A549 (cell line): ENCODE results near the gene GATA6. TPM values are rescaled to one million over a fixed set of nuclear protein-coding genes. Genes with fewer than 3 reads are reported as not detected.

Experiments used
- ATAC-seq, 2 experiments: fragments of 200-7000 bp in 1 of 2; fragments of >200 bp in 1 of 2; cut with Nextera tagmentation in 1 of 2; cut with Tn5 transposase in 1 of 2; 3 replicates each; pipeline versions ENCODE4 v1.8.0 to v1.9.1; 2018 to 2020; ENCODE audit warnings: mild to moderate bottlenecking in 1 of 2, moderate library complexity in 1 of 2
- CTCF ChIA-PET: fragments of 300-600 bp; sonication (Branson Sonifier 250); formaldehyde crosslinking; extraction: SDS; loops from one replicate; lab custom pipeline; 2021; ENCODE audit warnings: antibody characterized with exemption, inconsistent platforms; lab: Yijun Ruan, JAX
- POLR2A ChIA-PET: fragments of 350-600 bp; formaldehyde crosslinking; extraction: SDS; loops from one replicate; lab custom pipeline; 2021; ENCODE audit warnings: antibody characterized with exemption, inconsistent platforms; lab: Yijun Ruan, JAX
- DNase-seq, 2 experiments: peaks; one replicate each; pipeline versions ENCODE4 v3.0.0 to v3.0.0-alpha.2; 2011 to 2016; ENCODE audit warnings: low read depth in 1 of 2, low spot score in 1 of 2
- FAIRE-seq: peaks from 2 replicates; lab custom pipeline; 2011; peaks lifted over from hg19 to GRCh38; lab: Jason Lieb, UNC
- H3K27ac ChIP-seq, 2 experiments: fragments of >200 bp; sonication (Bioruptor Twin); formaldehyde crosslinking; 3 replicates each; pipeline ENCODE4 v1.5.1; 2016 to 2017
- H3K4me1 ChIP-seq: fragments of >200 bp; sonication (Bioruptor Twin); formaldehyde crosslinking; 3 replicates; pipeline ENCODE4 v1.6.1; 2016
- H3K4me2 ChIP-seq: fragments of >200 bp; sonication (Bioruptor Twin); formaldehyde crosslinking; 3 replicates; pipeline ENCODE4 v1.6.1; 2016
- H3K4me3 ChIP-seq: fragments of >200 bp; sonication (Bioruptor Twin); formaldehyde crosslinking; 3 replicates; pipeline ENCODE4 v1.5.1; 2016
- H3K9me3 ChIP-seq: fragments of >200 bp; sonication (Bioruptor Twin); formaldehyde crosslinking; 3 replicates; pipeline ENCODE4 v1.6.1; 2016
- BHLHE40 ChIP-seq: IDR thresholded peaks from 2 replicates; pipeline ENCODE4 v1.6.1; 2012; ENCODE audit warnings: low read depth, low read length, inconsistent platforms
- CBX8 ChIP-seq: fragments of 200-600 bp; sonication (generic); IDR thresholded peaks from 2 replicates; pipeline ENCODE4 v1.6.1; 2016
- CHD2 ChIP-seq: fragments of 150-350 bp; IDR thresholded peaks from 2 replicates; pipeline ENCODE4 v1.6.1; 2014; ENCODE audit warnings: low read length; ENCODE audit not compliant: partially characterized antibody
- E2F6 ChIP-seq: IDR thresholded peaks from 2 replicates; pipeline ENCODE4 v1.6.1; 2012; ENCODE audit warnings: low read depth, borderline replicate concordance
- EP300 ChIP-seq, 2 experiments: fragments of >200 bp; sonication (Bioruptor Twin); formaldehyde crosslinking; IDR thresholded peaks; 2 replicates in 1 of 2; 3 replicates in 1 of 2; pipeline ENCODE4 v1.6.1; 2016 to 2017
- HEYL ChIP-seq: fragments of 250-450 bp; sonication (Bioruptor Pico); IDR thresholded peaks from 2 replicates; pipeline ENCODE4 v1.8.0; 2021; ENCODE audit warnings: mild to moderate bottlenecking, moderate library complexity
- NFE2L2 ChIP-seq: fragments of 150-350 bp; conservative IDR thresholded peaks from 2 replicates; pipeline ENCODE4 v1.6.1; 2014; ENCODE audit warnings: low read length
- POLR2AphosphoS2 ChIP-seq: conservative IDR thresholded peaks from 2 replicates; pipeline ENCODE4 v1.6.1; 2012; ENCODE audit warnings: low read length, improper control_type of control experiment, inconsistent platforms
- REST ChIP-seq: fragments of 200-600 bp; sonication (generic); IDR thresholded peaks from 2 replicates; pipeline ENCODE4 v1.6.1; 2016; ENCODE audit warnings: antibody characterized with exemption, mild to moderate bottlenecking, moderate library complexity
- RFX5 ChIP-seq: fragments of 450-650 bp; IDR thresholded peaks from 2 replicates; pipeline ENCODE4 v1.7.1; 2014; ENCODE audit warnings: antibody characterized with exemption, mild to moderate bottlenecking, moderate library complexity
- TP53 ChIP-seq: fragments of 250-450 bp; sonication (Bioruptor Pico); IDR thresholded peaks from 2 replicates; pipeline ENCODE4 v1.5.0; 2021; ENCODE audit warnings: mild to moderate bottlenecking, moderate library complexity
- WGBS: methylation state at CpG from one replicate; pipeline ENCODE4 v1.1.6; 2017; ENCODE audit errors: missing lambda C conversion rate; 5-methylcytosine and 5-hydroxymethylcytosine counted together
- polyA plus RNA-seq, 4 experiments: library from polyadenylated mRNA; depleted of rRNA in 3 of 4; stranded (reverse); fragments of >200 nt; fragmentation: RNase III in 1 of 4; extraction: RNeasy Plus Mini Kit Qiagen cat#74134 plus additional on column Dnase treatment in 1 of 4; gene quantifications; 2 replicates in 3 of 4; 3 replicates in 1 of 4; pipeline ENCODE4 v1.2.3, GENCODE V29; 2011 to 2017
- TF ChIP-seq, protein P1 (sequence below): fragments of >200 bp; sonication (Bioruptor Twin); formaldehyde crosslinking; IDR thresholded peaks from 2 replicates; pipeline ENCODE4 v1.6.1; 2016
- TF ChIP-seq, protein P2 (sequence below): fragments of 450-650 bp; IDR thresholded peaks from 2 replicates; pipeline ENCODE4 v1.6.1; 2014; ENCODE audit warnings: antibody characterized with exemption
- TF ChIP-seq, protein P3 (sequence below): IDR thresholded peaks from 2 replicates; pipeline ENCODE4 v1.6.1; 2012

Gene GATA6
- polyA plus RNA-seq, 2 of the 4 experiments (the other 2 are of a cell fraction), result 1.2 to 1.3 TPM

GRCh38 chr18:22170421-22171257 is 1.2 kb downstream of the GATA6 start:
- H3K4me2 ChIP-seq, result peak overlapping the region; percentile 91
- H3K4me1 ChIP-seq, result peaks cover 20% of the 10 kb centered on the region; the same call in 2 of the 3 replicates
- H3K9me3 ChIP-seq, result no peaks in the 10 kb centered on the region
- peak in 1 of 2 experiments; percentile 32; a peak in 4 of 6 replicates for ATAC-seq
- ChIA-PET POLR2A (interaction anchor here (0.7 to 1.6 kb wide), 2 partner anchors 208 to 295 kb away, joined by 4 to 5 read pairs; no protein-coding TSS in a partner anchor), CTCF (interaction anchor here (1.3 to 1.6 kb wide), 2 partner anchors 178 to 190 kb away, joined by 3 to 4 read pairs; no protein-coding TSS in a partner anchor)
- no peak for TF ChIP-seq POLR2AphosphoS2
- TF ChIP-seq, protein P1, sequence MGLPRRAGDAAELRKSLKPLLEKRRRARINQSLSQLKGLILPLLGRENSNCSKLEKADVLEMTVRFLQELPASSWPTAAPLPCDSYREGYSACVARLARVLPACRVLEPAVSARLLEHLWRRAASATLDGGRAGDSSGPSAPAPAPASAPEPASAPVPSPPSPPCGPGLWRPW, result no peak
- peak overlapping the region; percentile 72 to 97 for H3K27ac ChIP-seq
- peak overlapping the region; percentile 72 for H3K4me3 ChIP-seq
- 74% methylated on average over 25 of the region's 66 CpGs for WGBS
- peak; percentile 15 to 27 for DNase-seq
- FAIRE-seq, result no peak

DNA sequence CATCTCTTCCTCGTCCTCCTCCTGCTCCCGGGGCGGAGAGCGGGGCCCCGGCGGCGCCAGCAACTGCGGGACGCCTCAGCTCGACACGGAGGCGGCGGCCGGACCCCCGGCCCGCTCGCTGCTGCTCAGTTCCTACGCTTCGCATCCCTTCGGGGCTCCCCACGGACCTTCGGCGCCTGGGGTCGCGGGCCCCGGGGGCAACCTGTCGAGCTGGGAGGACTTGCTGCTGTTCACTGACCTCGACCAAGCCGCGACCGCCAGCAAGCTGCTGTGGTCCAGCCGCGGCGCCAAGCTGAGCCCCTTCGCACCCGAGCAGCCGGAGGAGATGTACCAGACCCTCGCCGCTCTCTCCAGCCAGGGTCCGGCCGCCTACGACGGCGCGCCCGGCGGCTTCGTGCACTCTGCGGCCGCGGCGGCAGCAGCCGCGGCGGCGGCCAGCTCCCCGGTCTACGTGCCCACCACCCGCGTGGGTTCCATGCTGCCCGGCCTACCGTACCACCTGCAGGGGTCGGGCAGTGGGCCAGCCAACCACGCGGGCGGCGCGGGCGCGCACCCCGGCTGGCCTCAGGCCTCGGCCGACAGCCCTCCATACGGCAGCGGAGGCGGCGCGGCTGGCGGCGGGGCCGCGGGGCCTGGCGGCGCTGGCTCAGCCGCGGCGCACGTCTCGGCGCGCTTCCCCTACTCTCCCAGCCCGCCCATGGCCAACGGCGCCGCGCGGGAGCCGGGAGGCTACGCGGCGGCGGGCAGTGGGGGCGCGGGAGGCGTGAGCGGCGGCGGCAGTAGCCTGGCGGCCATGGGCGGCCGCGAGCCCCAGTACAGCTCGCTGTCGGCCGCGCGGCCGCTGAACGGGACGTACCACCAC is 2.1 kb downstream of the GATA6 start:
- peaks cover 20% of the 10 kb centered on the region; the same call in 2 of the 3 replicates for H3K4me1 ChIP-seq
- POLR2A ChIA-PET, result no interaction called here
- peak overlapping the region; percentile 91; the same call in 2 of the 3 replicates for H3K4me2 ChIP-seq
- TF ChIP-seq, protein P2, sequence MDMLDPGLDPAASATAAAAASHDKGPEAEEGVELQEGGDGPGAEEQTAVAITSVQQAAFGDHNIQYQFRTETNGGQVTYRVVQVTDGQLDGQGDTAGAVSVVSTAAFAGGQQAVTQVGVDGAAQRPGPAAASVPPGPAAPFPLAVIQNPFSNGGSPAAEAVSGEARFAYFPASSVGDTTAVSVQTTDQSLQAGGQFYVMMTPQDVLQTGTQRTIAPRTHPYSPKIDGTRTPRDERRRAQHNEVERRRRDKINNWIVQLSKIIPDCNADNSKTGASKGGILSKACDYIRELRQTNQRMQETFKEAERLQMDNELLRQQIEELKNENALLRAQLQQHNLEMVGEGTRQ, result no peak
- TF ChIP-seq EP300 (IDR thresholded peaks at IDR 0.05), result no peak
- TF ChIP-seq BHLHE40, result no peak
- no peak for TF ChIP-seq RFX5
- TF ChIP-seq TP53 (CRISPR knock-in tag), result no peak
- TF ChIP-seq HEYL (CRISPR knock-in tag), result no peak
- no peak for TF ChIP-seq NFE2L2
- no peak for TF ChIP-seq CBX8
- no peak for TF ChIP-seq REST
- TF ChIP-seq, all 56 proteins: peak for 0
- no peak for ATAC-seq
- H3K27ac ChIP-seq, result peak overlapping the region in 1 of 2 experiments; percentile 97; a peak in 2 of 6 replicates
- no peak for DNase-seq
- CTCF ChIA-PET, result interaction anchor here (1.3 to 1.6 kb wide), 2 partner anchors 178 to 189 kb away, joined by 3 to 4 read pairs; no protein-coding TSS in a partner anchor
- no peak overlapping the region for H3K4me3 ChIP-seq
- H3K9me3 ChIP-seq, result no peaks in the 10 kb centered on the region
- WGBS, result 96% methylated on average over 59 of the region's 120 CpGs
- no peak for FAIRE-seq

- no peaks in the 10 kb centered on the region for H3K9me3 ChIP-seq
- H3K4me3 ChIP-seq, result no peak overlapping the region
- DNase-seq (no peak), FAIRE-seq (no peak), ATAC-seq (no peak)
- no peak overlapping the region for H3K4me2 ChIP-seq
- TF ChIP-seq, protein P3, sequence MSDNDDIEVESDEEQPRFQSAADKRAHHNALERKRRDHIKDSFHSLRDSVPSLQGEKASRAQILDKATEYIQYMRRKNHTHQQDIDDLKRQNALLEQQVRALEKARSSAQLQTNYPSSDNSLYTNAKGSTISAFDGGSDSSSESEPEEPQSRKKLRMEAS, result no peak
- TF ChIP-seq E2F6, result no peak
- no peak for TF ChIP-seq CHD2
- 95% methylated on average over 7 of the region's 34 CpGs for WGBS
- H3K27ac ChIP-seq, result no peak overlapping the region
- POLR2A ChIA-PET, result no interaction called here
- peaks cover 14% of the 10 kb centered on the region; the same call in 2 of the 3 replicates for H3K4me1 ChIP-seq
- CTCF ChIA-PET, result no interaction called here
These were observed 2.8 kb downstream of the GATA6 start for GRCh38 chr18:22172120-22172582.
